CD4-positive, alpha-beta T cell treated with Interleukin-6 for 4 hours (primary cell): ENCODE measurements around the gene CCDC93.
"Not testable (repeated sequence)": the region's sequence is repeated elsewhere in the genome, so short reads cannot be mapped to it uniquely, and the experiment has no call there.

ENCODE experiments used
- DNase-seq: peaks from one replicate; pipeline ENCODE4 v3.0.0-alpha.2; 2020; ENCODE audit warnings: mixed read lengths

CCDC93 gene

GRCh38 chr2:118044854-118045253, 31.0 kb upstream of the CCDC93 start:
- DNase-seq: no peak

GRCh38 chr2:118044103-118044716, 30.3 kb upstream of the CCDC93 start:
- no peak for DNase-seq

- no peak for DNase-seq
These were observed 27.0 kb upstream of the CCDC93 start for GRCh38 chr2:118040891-118041290.

GRCh38 chr2:118032169-118033013, 18.5 kb upstream of the CCDC93 start:
- DNase-seq: peak; percentile 53

GRCh38 chr2:118031566-118031965, 17.7 kb upstream of the CCDC93 start:
- no peak for DNase-seq

- no peak for DNase-seq
These were observed 15.2 kb upstream of the CCDC93 start for GRCh38 chr2:118029025-118029424.

GRCh38 chr2:118021356-118021755, 7.5 kb upstream of the CCDC93 start:
- no peak for DNase-seq

GRCh38 chr2:118019821-118020220, 6.0 kb upstream of the CCDC93 start:
- DNase-seq: no peak

GRCh38 chr2:118016911-118017310, 3.0 kb upstream of the CCDC93 start:
- DNase-seq: peak; percentile 20

- not testable (repeated sequence) for DNase-seq
These were observed 1.9 kb upstream of the CCDC93 start for GRCh38 chr2:118015761-118016160.

GRCh38 chr2:118014492-118014824, 588 bp upstream of the CCDC93 start:
- DNase-seq: peak; percentile 13

- peak; percentile 39 for DNase-seq
These were observed 598 bp downstream of the CCDC93 start for GRCh38 chr2:118013221-118013723.

GRCh38 chr2:118012778-118013177, 1.1 kb downstream of the CCDC93 start:
- no peak for DNase-seq

GRCh38 chr2:118010473-118010872, 3.4 kb downstream of the CCDC93 start:
- DNase-seq: no peak

- DNase-seq: no peak
These were observed 7.0 kb downstream of the CCDC93 start for GRCh38 chr2:118006861-118007260.

GRCh38 chr2:118006326-118006725, 7.5 kb downstream of the CCDC93 start:
- no peak for DNase-seq

GRCh38 chr2:118003396-118003824, 10.5 kb downstream of the CCDC93 start:
- DNase-seq: peak; percentile 60

- no peak for DNase-seq
These were observed 13.8 kb downstream of the CCDC93 start for GRCh38 chr2:118000041-118000440.

- no peak for DNase-seq
These were observed 15.9 kb downstream of the CCDC93 start for GRCh38 chr2:117997872-117998454.

- no peak for DNase-seq
These were observed 17.3 kb downstream of the CCDC93 start for GRCh38 chr2:117996525-117996924.

- no peak for DNase-seq
These were observed 19.1 kb downstream of the CCDC93 start for GRCh38 chr2:117994729-117995128.

- DNase-seq: no peak
These were observed 23.9 kb downstream of the CCDC93 start for GRCh38 chr2:117989854-117990438.

- DNase-seq: no peak
These were observed 26.7 kb downstream of the CCDC93 start for GRCh38 chr2:117987121-117987520.

GRCh38 chr2:117985092-117985491, 28.8 kb downstream of the CCDC93 start:
- DNase-seq: no peak
